ENCODE measurements around the gene GRB7. TPM values are rescaled to one million over a fixed set of nuclear protein-coding genes. Genes with fewer than 3 reads are reported as not detected.

GRB7 gene
- total RNA-seq, 1 donor from 2014 or later = not detected

GRCh38 chr17:39777534-39778365, 40.0 kb downstream of the GRB7 start:
- Mint-ChIP-seq H3K27ac (ENCODE audit: unreplicated experiment) (no peak overlapping the region), H3K4me3 (no peak overlapping the region), H3K9me3 (no peaks in the 10 kb centered on the region), H3K4me1 (no peaks in the 10 kb centered on the region), H3K36me3 (ENCODE audit: low read depth) (no peaks in the 10 kb centered on the region), H3K27me3 (ENCODE audit: low read depth) (peaks cover 66% of the 10 kb centered on the region)
- TF ChIP-seq, protein P1, sequence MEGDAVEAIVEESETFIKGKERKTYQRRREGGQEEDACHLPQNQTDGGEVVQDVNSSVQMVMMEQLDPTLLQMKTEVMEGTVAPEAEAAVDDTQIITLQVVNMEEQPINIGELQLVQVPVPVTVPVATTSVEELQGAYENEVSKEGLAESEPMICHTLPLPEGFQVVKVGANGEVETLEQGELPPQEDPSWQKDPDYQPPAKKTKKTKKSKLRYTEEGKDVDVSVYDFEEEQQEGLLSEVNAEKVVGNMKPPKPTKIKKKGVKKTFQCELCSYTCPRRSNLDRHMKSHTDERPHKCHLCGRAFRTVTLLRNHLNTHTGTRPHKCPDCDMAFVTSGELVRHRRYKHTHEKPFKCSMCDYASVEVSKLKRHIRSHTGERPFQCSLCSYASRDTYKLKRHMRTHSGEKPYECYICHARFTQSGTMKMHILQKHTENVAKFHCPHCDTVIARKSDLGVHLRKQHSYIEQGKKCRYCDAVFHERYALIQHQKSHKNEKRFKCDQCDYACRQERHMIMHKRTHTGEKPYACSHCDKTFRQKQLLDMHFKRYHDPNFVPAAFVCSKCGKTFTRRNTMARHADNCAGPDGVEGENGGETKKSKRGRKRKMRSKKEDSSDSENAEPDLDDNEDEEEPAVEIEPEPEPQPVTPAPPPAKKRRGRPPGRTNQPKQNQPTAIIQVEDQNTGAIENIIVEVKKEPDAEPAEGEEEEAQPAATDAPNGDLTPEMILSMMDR (conservative IDR thresholded peaks at IDR 0.05) = no peak
- no peak for DNase-seq (ENCODE audit: low read depth, low spot score)

GRCh38 chr17:39781031-39781860, 43.5 kb downstream of the GRB7 start:
- Mint-ChIP-seq H3K36me3 (ENCODE audit: low read depth) (no peaks in the 10 kb centered on the region), H3K27me3 (ENCODE audit: low read depth) (peaks cover 69% of the 10 kb centered on the region), H3K9me3 (no peaks in the 10 kb centered on the region), H3K27ac (ENCODE audit: unreplicated experiment) (no peak overlapping the region), H3K4me1 (no peaks in the 10 kb centered on the region), H3K4me3 (no peak overlapping the region)
- TF ChIP-seq, protein P1 (conservative IDR thresholded peaks at IDR 0.05) = no peak
- no peak for DNase-seq (ENCODE audit: low read depth, low spot score)

- TF ChIP-seq, protein P1 (conservative IDR thresholded peaks at IDR 0.05) = no peak
- H3K27ac Mint-ChIP-seq (ENCODE audit: unreplicated experiment) = no peak overlapping the region
- peaks cover 64% of the 10 kb centered on the region for H3K27me3 Mint-ChIP-seq (ENCODE audit: low read depth)
- no peaks in the 10 kb centered on the region for H3K4me1 Mint-ChIP-seq
- no peaks in the 10 kb centered on the region for H3K9me3 Mint-ChIP-seq
- H3K4me3 Mint-ChIP-seq = no peak overlapping the region
- H3K36me3 Mint-ChIP-seq (ENCODE audit: low read depth) = no peaks in the 10 kb centered on the region
- no peak for DNase-seq (ENCODE audit: low read depth, low spot score)
Measured at GRCh38 chr17:39781861-39782213, 44.1 kb downstream of the GRB7 start.

DNA sequence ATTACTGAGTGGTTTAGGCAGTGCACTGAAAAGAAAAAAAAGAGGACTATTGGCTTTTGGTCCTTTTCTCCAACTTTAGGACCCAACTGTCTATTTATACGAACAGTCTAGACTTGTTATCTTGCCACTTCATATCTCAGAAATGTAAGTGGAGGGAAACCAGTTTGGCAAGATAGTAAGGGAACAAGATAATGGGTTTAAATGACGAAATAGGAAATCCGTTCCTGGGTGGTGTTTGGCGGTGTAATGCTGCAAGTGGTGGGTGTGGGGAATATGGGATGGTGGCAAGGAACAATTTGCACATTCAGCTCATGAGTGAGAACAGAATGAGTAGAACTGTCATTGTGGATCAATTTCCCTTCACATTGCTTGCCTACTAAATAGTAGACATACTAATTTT, 44.7 kb downstream of the GRB7 start:
- Mint-ChIP-seq H3K36me3 (ENCODE audit: low read depth) (no peaks in the 10 kb centered on the region), H3K27ac (ENCODE audit: unreplicated experiment) (no peak overlapping the region)

GRCh38 chr17:39782980-39783379, 45.2 kb downstream of the GRB7 start:
- Mint-ChIP-seq H3K4me1 (peaks cover 8% of the 10 kb centered on the region), H3K36me3 (ENCODE audit: low read depth) (no peaks in the 10 kb centered on the region), H3K27ac (ENCODE audit: unreplicated experiment) (no peak overlapping the region), H3K9me3 (no peaks in the 10 kb centered on the region), H3K4me3 (no peak overlapping the region), H3K27me3 (ENCODE audit: low read depth) (peaks cover 58% of the 10 kb centered on the region)
- no peak for DNase-seq (ENCODE audit: low read depth, low spot score)
- TF ChIP-seq, protein P1 (conservative IDR thresholded peaks at IDR 0.05) = no peak

More for the DNA sequence above, 44.7 kb downstream of the GRB7 start:
- TF ChIP-seq, protein P1 (conservative IDR thresholded peaks at IDR 0.05) = no peak
- no peak overlapping the region for H3K4me3 Mint-ChIP-seq
- H3K4me1 Mint-ChIP-seq = peaks cover 6% of the 10 kb centered on the region
- no peaks in the 10 kb centered on the region for H3K9me3 Mint-ChIP-seq
- peaks cover 61% of the 10 kb centered on the region for H3K27me3 Mint-ChIP-seq (ENCODE audit: low read depth)
- no peak for DNase-seq (ENCODE audit: low read depth, low spot score)
